ENCODE data around the gene PRKCH.

DNA sequence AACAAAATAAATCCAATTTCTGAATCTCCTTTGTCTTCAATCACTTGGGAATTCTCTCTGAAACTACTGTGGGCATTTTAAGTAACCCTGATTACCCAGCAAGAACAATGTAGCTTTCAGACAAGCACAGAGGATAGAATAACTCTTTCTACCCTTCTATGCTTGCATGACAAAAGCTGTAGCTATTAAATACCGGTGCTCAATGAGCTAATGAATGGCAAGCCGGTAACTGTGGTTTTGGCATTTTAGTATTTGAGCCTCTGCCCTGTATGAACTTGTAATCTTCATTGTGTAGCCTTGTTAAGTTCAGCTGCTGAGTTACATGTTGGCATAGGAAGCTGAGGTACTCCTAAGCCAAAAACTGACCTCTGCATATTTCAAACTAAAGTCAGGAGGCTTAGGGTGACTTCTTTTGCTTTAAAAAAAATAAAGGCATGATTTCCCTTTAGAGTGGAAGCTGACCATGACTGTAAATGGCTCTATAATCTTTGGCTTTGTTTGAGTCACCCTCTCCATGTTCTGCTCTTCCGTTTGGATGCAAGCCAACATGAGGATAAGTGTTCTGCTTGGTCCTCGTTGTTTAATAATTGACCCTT is 202.9 kb downstream of the PRKCH start:
- TF ChIP-seq, protein P1, sequence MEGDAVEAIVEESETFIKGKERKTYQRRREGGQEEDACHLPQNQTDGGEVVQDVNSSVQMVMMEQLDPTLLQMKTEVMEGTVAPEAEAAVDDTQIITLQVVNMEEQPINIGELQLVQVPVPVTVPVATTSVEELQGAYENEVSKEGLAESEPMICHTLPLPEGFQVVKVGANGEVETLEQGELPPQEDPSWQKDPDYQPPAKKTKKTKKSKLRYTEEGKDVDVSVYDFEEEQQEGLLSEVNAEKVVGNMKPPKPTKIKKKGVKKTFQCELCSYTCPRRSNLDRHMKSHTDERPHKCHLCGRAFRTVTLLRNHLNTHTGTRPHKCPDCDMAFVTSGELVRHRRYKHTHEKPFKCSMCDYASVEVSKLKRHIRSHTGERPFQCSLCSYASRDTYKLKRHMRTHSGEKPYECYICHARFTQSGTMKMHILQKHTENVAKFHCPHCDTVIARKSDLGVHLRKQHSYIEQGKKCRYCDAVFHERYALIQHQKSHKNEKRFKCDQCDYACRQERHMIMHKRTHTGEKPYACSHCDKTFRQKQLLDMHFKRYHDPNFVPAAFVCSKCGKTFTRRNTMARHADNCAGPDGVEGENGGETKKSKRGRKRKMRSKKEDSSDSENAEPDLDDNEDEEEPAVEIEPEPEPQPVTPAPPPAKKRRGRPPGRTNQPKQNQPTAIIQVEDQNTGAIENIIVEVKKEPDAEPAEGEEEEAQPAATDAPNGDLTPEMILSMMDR (IDR thresholded peaks at IDR 0.05; ENCODE audit: low read depth, low read length): no peak
- no peak for TF ChIP-seq EZH2phosphoT487 (IDR thresholded peaks at IDR 0.05; ENCODE audit: low read depth)
